Adrenal gland (tissue), 12 donors: ENCODE data around the gene FKBP3. TPM values are rescaled to one million over a fixed set of nuclear protein-coding genes. Genes with fewer than 3 reads are reported as not detected.

Experiments used
- DNase-seq, 7 donors: peaks; one replicate each; pipeline ENCODE4 v3.0.0-alpha.2; 2019 to 2020
- H3K27ac ChIP-seq, 5 donors: fragments of 200-600 bp; sonication (generic) in 4 of 5; 1 replicate in 3 of 5; 2 replicates in 2 of 5; pipeline versions ENCODE4 v1.5.1 to v1.8.0; 2016 to 2020; ENCODE audit warnings: mild to moderate bottlenecking in 1 of 5
- H3K27me3 ChIP-seq: fragments of 200-600 bp; 2 replicates; pipeline ENCODE4 v1.8.0; 2021
- H3K36me3 ChIP-seq, 2 donors: fragments of 200-600 bp; replicated peaks in 1 of 2; 1 replicate in 1 of 2; 2 replicates in 1 of 2; pipeline versions ENCODE4 v1.5.1 to v1.8.0; 2018 to 2022
- H3K4me1 ChIP-seq, 2 donors: fragments of 200-600 bp; replicated peaks in 1 of 2; 1 replicate in 1 of 2; 2 replicates in 1 of 2; pipeline versions ENCODE4 v1.5.1 to v1.8.0; 2018 to 2021
- H3K4me3 ChIP-seq, 4 donors: fragments of 200-600 bp; sonication (generic) in 3 of 4; one replicate each; pipeline ENCODE4 v1.5.1; 2016 to 2018
- H3K9me3 ChIP-seq, 3 donors: fragments of 200-600 bp; sonication (generic) in 1 of 3; replicated peaks in 1 of 3; 1 replicate in 2 of 3; 2 replicates in 1 of 3; pipeline versions ENCODE4 v1.5.1 to v1.8.0; 2016 to 2021
- POLR2A ChIP-seq, 2 donors: fragments of 450-650 bp; IDR thresholded peaks; one replicate each; pipeline ENCODE4 v1.6.1; 2017; ENCODE audit warnings: antibody characterized with exemption in 2 of 2, mild to moderate bottlenecking in 2 of 2, moderate library complexity in 1 of 2
- WGBS, 4 donors: extraction: QIAGEN DNeasy Blood & Tissue Kit in 2 of 4; methylation state at CpG; one replicate each; pipeline versions ENCODE4 v1.1.5 to v1.1.7; 2013 to 2017; 5-methylcytosine and 5-hydroxymethylcytosine counted together
- intact Hi-C, 2 donors: fragments of 100-400 bp; cut with DNase I; formaldehyde crosslinking; loops; one replicate each; pipeline versions ENCODE4 v1.14.1 to v1.15.0; 2022 to 2023
- polyA plus RNA-seq, 3 donors: library from polyadenylated mRNA; stranded (reverse); fragments of 200-250 nt in 2 of 3; fragments of 350-450 nt in 1 of 3; fragmentation: Illumina TruSeq in 1 of 3; extraction: RNeasy Lipid Tissue Mini Kit (QIAGEN cat#74804) in 1 of 3; gene quantifications; one replicate each; pipeline ENCODE4 v1.2.3, GENCODE V29; 2013 to 2014
- total RNA-seq, 9 donors: library from RNA; depleted of rRNA in 4 of 9; stranded (reverse); fragments of >200 nt in 4 of 9; fragments of 120-200 nt in 1 of 9; fragmentation: NEBNext Ultra II Directional in 1 of 9; extraction: Animal tissue kit (Norgen Biotek cat#: 25700) in 1 of 9; gene quantifications; one replicate each; pipeline versions ENCODE4 v1.1.0 to v1.2.4, GENCODE V29; 2013 to 2023
- TF ChIP-seq, protein P1 (sequence below), 6 experiments: fragments of 450-650 bp in 4 of 6; fragments of 200-600 bp in 2 of 6; sonication (generic) in 1 of 6; IDR thresholded peaks; 1 replicate in 5 of 6; 2 replicates in 1 of 6; pipeline versions ENCODE4 v1.5.1 to v1.8.0; 2016 to 2021; ENCODE audit warnings: antibody characterized with exemption in 6 of 6, mild to moderate bottlenecking in 2 of 6, moderate library complexity in 1 of 6
- donor health status: healthy with polysubstance abuse.
- donor health status: Bipolar disorder and iron deficiency.
- donor health status: DM: yes; HTN: yes; CAD: no.
- donor health status: DM: no; HTN: no; CAD: no.
- donor health status: DM: no; HTN: no; CAD: no.
- donor health status: DM: yes; HTN: yes; CAD: no.

Gene FKBP3
- total and polyA plus RNA-seq, 12 donors, result 15.7 to 146 (median 48.7) TPM

DNA sequence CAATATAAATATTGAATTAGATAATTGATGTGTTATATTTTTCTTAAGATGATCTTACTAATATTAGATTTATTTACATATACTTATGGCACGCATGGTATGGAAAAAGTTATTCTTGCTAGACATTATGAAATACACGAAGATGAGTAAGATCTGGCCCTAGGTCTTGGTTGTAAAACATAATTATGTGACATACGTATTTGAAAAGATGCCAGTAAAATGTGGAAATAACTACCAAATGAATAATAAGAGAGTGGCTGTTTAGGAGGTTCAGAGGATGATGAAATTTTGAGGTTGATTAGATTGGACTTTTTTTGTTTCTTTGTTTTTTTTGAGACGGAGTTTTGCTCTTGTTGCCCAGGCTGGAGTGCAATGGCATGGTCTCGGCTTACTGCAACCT is 42.8 kb upstream of the FKBP3 start:
- H3K9me3 ChIP-seq, result no peaks in the 10 kb centered on the region
- intact Hi-C loops, result no loop called here
- no peak overlapping the region for H3K4me3 ChIP-seq
- no peaks in the 10 kb centered on the region for H3K36me3 ChIP-seq
- DNase-seq, result no peak
- 82 to 90% (median 85%) methylated on average over 5 of the region's 5 CpGs for WGBS, 4 donors
- H3K27ac ChIP-seq, result no peak overlapping the region
- H3K27me3 ChIP-seq, result no peaks in the 10 kb centered on the region
- no peaks in the 10 kb centered on the region for H3K4me1 ChIP-seq
- no peak for TF ChIP-seq POLR2A (IDR thresholded peaks at IDR 0.05)
- TF ChIP-seq, protein P1, sequence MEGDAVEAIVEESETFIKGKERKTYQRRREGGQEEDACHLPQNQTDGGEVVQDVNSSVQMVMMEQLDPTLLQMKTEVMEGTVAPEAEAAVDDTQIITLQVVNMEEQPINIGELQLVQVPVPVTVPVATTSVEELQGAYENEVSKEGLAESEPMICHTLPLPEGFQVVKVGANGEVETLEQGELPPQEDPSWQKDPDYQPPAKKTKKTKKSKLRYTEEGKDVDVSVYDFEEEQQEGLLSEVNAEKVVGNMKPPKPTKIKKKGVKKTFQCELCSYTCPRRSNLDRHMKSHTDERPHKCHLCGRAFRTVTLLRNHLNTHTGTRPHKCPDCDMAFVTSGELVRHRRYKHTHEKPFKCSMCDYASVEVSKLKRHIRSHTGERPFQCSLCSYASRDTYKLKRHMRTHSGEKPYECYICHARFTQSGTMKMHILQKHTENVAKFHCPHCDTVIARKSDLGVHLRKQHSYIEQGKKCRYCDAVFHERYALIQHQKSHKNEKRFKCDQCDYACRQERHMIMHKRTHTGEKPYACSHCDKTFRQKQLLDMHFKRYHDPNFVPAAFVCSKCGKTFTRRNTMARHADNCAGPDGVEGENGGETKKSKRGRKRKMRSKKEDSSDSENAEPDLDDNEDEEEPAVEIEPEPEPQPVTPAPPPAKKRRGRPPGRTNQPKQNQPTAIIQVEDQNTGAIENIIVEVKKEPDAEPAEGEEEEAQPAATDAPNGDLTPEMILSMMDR (IDR thresholded peaks at IDR 0.05), result no peak

GRCh38 chr14:45169906-45170305 is 35.6 kb upstream of the FKBP3 start:
- H3K4me1 ChIP-seq, result no peaks in the 10 kb centered on the region
- no peak for TF ChIP-seq POLR2A (IDR thresholded peaks at IDR 0.05)
- H3K9me3 ChIP-seq, result no peaks in the 10 kb centered on the region
- no peak for DNase-seq
- intact Hi-C loops, result no loop called here
- no peaks in the 10 kb centered on the region for H3K36me3 ChIP-seq
- no peak overlapping the region for H3K27ac ChIP-seq
- no peaks in the 10 kb centered on the region for H3K27me3 ChIP-seq
- no peak overlapping the region for H3K4me3 ChIP-seq

- DNase-seq, result no peak
- no peak for TF ChIP-seq POLR2A (IDR thresholded peaks at IDR 0.05)
- TF ChIP-seq, protein P1 (IDR thresholded peaks at IDR 0.05), result no peak
- Histone ChIP-seq H3K9me3 (no peaks in the 10 kb centered on the region), H3K4me1 (no peaks in the 10 kb centered on the region), H3K4me3 (no peak overlapping the region), H3K27ac (no peak overlapping the region), H3K27me3 (no peaks in the 10 kb centered on the region), H3K36me3 (no peaks in the 10 kb centered on the region)
- intact Hi-C loops, result no loop called here
Observed at GRCh38 chr14:45156067-45156466, 21.8 kb upstream of the FKBP3 start.

DNA sequence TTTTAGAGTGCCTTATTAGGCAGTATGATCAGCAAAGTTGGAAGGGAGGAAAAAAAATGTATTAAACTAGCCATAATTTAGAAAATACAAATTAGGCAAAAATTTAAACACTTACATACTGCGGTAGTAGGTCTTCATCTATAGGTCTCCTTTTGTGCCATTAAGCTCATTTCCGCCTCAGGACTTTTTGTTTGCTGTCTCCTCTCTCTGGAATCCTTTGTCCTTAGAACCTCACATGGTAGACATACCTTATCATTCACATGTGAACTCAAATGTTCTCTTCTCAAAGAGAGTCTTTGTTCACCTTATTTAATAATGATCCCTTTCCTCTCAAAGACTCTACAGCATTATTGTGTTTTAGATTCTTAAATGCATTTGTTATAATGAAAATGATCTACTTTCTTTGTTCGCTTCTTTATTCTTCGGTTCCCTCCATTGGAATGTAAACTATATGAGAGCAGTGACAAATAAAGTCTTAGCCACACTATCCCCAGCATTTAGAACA is 16.2 kb upstream of the FKBP3 start:
- 95 to 98% (median 96%) methylated on average over 4 of the region's 4 CpGs for WGBS, 4 donors
- TF ChIP-seq, protein P1 (IDR thresholded peaks at IDR 0.05), result no peak
- no peak for TF ChIP-seq POLR2A (IDR thresholded peaks at IDR 0.05)
- DNase-seq, result no peak
- H3K4me1 ChIP-seq, result no peaks in the 10 kb centered on the region
- no peaks in the 10 kb centered on the region for H3K9me3 ChIP-seq
- no peaks in the 10 kb centered on the region for H3K27me3 ChIP-seq
- H3K36me3 ChIP-seq, result no peaks in the 10 kb centered on the region
- intact Hi-C loops, result no loop called here
- no peak overlapping the region for H3K4me3 ChIP-seq
- H3K27ac ChIP-seq, result no peak overlapping the region

DNA sequence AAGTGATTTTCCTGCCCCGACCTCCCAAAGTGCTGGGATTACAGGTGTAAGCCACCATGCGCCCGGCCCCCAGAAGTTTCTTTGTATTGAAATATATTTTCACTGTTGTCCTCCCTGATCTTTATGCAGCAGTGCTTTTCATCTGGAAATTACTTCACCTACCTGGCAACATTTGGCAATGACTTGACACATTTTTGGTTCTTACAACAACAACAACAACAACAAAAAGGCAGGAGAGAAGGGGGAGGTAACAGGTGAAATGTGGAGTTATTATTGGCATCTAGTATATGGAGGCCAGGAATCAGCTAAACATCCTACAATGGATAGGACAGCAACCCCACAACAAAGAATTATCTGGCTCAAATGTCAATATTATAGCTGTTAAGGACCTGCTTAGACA is 15.3 kb upstream of the FKBP3 start:
- H3K27me3 ChIP-seq, result no peaks in the 10 kb centered on the region
- WGBS, 4 donors, result 93 to 100% (median 97%) methylated on average over 3 of the region's 3 CpGs
- no peaks in the 10 kb centered on the region for H3K4me1 ChIP-seq
- no peak overlapping the region for H3K27ac ChIP-seq
- no peak for DNase-seq
- TF ChIP-seq POLR2A (IDR thresholded peaks at IDR 0.05), result no peak
- TF ChIP-seq, protein P1 (IDR thresholded peaks at IDR 0.05), result no peak
- H3K9me3 ChIP-seq, result no peaks in the 10 kb centered on the region
- intact Hi-C loops, result no loop called here
- no peak overlapping the region for H3K4me3 ChIP-seq
- no peaks in the 10 kb centered on the region for H3K36me3 ChIP-seq
